Naive thymus-derived CD4-positive, alpha-beta T cell (primary cell): Measurements from ENCODE around the gene KIF16B. TPM values are rescaled to one million over a fixed set of nuclear protein-coding genes. Genes with fewer than 3 reads are reported as not detected.
A peak's percentile ranks its signal among the peaks of the same experiment; 100 is the strongest.

Experiments
- ATAC-seq: fragments of 150-1000 bp; cut with Tn5 transposase; 2 replicates; pipeline ENCODE4 v1.10.0; 2021; ENCODE audit warnings: mild to moderate bottlenecking, moderate library complexity
- CTCF ChIA-PET: fragments of 350-600 bp; sonication (Branson Sonifier 250); formaldehyde crosslinking; loops from one replicate; lab custom pipeline; 2021; ENCODE audit warnings: antibody characterized with exemption; lab: Charles Lee
- POLR2A ChIA-PET: fragments of 350-600 bp; sonication (Branson Sonifier 250); formaldehyde crosslinking; loops from one replicate; lab custom pipeline; 2021; ENCODE audit warnings: antibody characterized with exemption, inconsistent platforms; lab: Charles Lee
- DNase-seq, 9 donors: peaks; one replicate each; pipeline versions ENCODE4 v3.0.0 to v3.0.0-alpha.2; 2020 to 2022; ENCODE audit warnings: mixed read lengths in 1 of 9
- H3K27ac ChIP-seq: one replicate; pipeline ENCODE4 v1.7.0; 2013; ENCODE audit warnings: mild to moderate bottlenecking, low read depth, low read length, moderate library complexity
- H3K27me3 ChIP-seq, 2 donors: one replicate each; pipeline ENCODE4 v1.7.0; 2013; ENCODE audit warnings: low read length in 2 of 2, mild to moderate bottlenecking in 2 of 2, moderate library complexity in 2 of 2; ENCODE audit not compliant: control insufficient read depth in 2 of 2, insufficient read depth in 2 of 2
- H3K36me3 ChIP-seq, 3 experiments: 1 replicate in 2 of 3; 2 replicates in 1 of 3; pipeline ENCODE4 v1.7.0; 2013; ENCODE audit warnings: low read length in 3 of 3, mild to moderate bottlenecking in 3 of 3, moderate library complexity in 1 of 3; ENCODE audit not compliant: insufficient read depth in 3 of 3, control insufficient read depth in 2 of 3
- H3K4me1 ChIP-seq, 2 donors: one replicate each; pipeline ENCODE4 v1.7.0; 2013; ENCODE audit warnings: low read length in 2 of 2, mild to moderate bottlenecking in 2 of 2, moderate library complexity in 1 of 2; ENCODE audit not compliant: control insufficient read depth in 2 of 2, insufficient read depth in 2 of 2
- H3K4me3 ChIP-seq: 2 replicates; pipeline ENCODE4 v1.7.0; 2013; ENCODE audit warnings: mild to moderate bottlenecking, low read length
- H3K9me3 ChIP-seq, 3 experiments: 1 replicate in 2 of 3; 2 replicates in 1 of 3; pipeline ENCODE4 v1.7.0; 2013; ENCODE audit warnings: low read length in 3 of 3; ENCODE audit not compliant: control insufficient read depth in 2 of 3
- H3K27ac Mint-ChIP-seq, 9 donors: one replicate each; pipeline ENCODE4 v1.8.0; 2020 to 2022; ENCODE audit warnings: mixed read lengths in 9 of 9, mild to moderate bottlenecking in 8 of 9, moderate library complexity in 5 of 9, inconsistent platforms in 2 of 9
- H3K27me3 Mint-ChIP-seq, 5 donors: one replicate each; pipeline ENCODE4 v1.8.0; 2021 to 2022; ENCODE audit warnings: mixed read lengths in 5 of 5, mild to moderate bottlenecking in 1 of 5
- H3K36me3 Mint-ChIP-seq, 5 donors: one replicate each; pipeline ENCODE4 v1.8.0; 2020 to 2022; ENCODE audit warnings: mixed read lengths in 5 of 5, mild to moderate bottlenecking in 3 of 5, inconsistent platforms in 1 of 5
- H3K4me1 Mint-ChIP-seq, 7 donors: one replicate each; pipeline ENCODE4 v1.8.0; 2020 to 2022; ENCODE audit warnings: mixed read lengths in 7 of 7, mild to moderate bottlenecking in 3 of 7, inconsistent platforms in 1 of 7
- H3K4me3 Mint-ChIP-seq, 10 donors: one replicate each; pipeline ENCODE4 v1.8.0; 2020 to 2022; ENCODE audit warnings: mild to moderate bottlenecking in 10 of 10, mixed read lengths in 10 of 10, moderate library complexity in 6 of 10, inconsistent platforms in 2 of 10
- H3K9me3 Mint-ChIP-seq, 11 donors: one replicate each; pipeline ENCODE4 v1.8.0; 2020 to 2022; ENCODE audit warnings: mixed read lengths in 11 of 11, mild to moderate bottlenecking in 4 of 11, inconsistent platforms in 1 of 11, moderate library complexity in 1 of 11
- intact Hi-C, 2 donors: fragments of 100-400 bp; cut with micrococcal nuclease; formaldehyde crosslinking; loops; one replicate each; pipeline ENCODE4 v1.15.1; 2023
- polyA plus RNA-seq, 2 donors: library from polyadenylated mRNA; unstranded; fragments of 300-500 nt; fragmentation: Illumina TruSeq; gene quantifications; one replicate each; pipeline ENCODE4 v1.2.3, GENCODE V29; 2021
- total RNA-seq, 6 experiments: library from RNA in 5 of 6; stranded (reverse) in 5 of 6; gene quantifications; 1 replicate in 5 of 6; 2 replicates in 1 of 6; pipeline ENCODE4 v1.2.3 and lab custom pipeline; 2021 to 2026

The KIF16B gene
- total and polyA plus RNA-seq, 7 experiments from 2014 or later: 6.0 to 13.7 (median 10.3) TPM

DNA sequence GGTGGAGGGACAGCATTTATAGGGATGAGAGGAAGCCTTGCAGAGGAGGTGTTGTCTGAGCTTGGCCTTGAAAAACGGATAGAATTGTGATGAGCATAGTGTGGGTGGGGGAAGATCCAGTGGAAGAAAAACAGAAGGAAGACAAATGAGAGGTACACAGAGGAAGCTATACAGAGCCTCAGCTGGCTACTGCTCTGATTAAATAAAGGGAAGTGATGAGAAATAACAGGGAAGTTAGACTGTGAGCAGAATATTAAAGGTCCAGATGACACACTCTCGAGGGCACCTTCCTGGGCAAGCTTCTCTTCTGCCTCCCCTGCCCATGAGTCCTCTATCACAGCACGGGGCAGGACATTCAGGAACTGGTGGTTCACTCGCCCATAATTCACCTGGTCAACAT lies 182.3 kb downstream of the KIF16B start:
- Histone ChIP-seq H3K4me1 (no peaks in the 10 kb centered on the region), H3K9me3 (no peaks in the 10 kb centered on the region), H3K27ac (no peak overlapping the region), H3K36me3 (no peaks in the 10 kb centered on the region), H3K27me3 (no peaks in the 10 kb centered on the region), H3K4me3 (no peak overlapping the region)
- intact Hi-C loops: no loop called here
- peak; percentile 78 for ATAC-seq
- POLR2A ChIA-PET: no interaction called here
- Mint-ChIP-seq H3K4me1 (peaks cover 0 to 3% (median 0%) of the 10 kb centered on the region in 7 donors), H3K36me3 (peaks cover 7 to 51% (median 42%) of the 10 kb centered on the region in 5 donors), H3K9me3 (peaks cover 0 to 4% (median 0%) of the 10 kb centered on the region in 11 donors), H3K4me3 (no peak overlapping the region), H3K27me3 (no peaks in the 10 kb centered on the region), H3K27ac (no peak overlapping the region)
- CTCF ChIA-PET: no interaction called here
- no peak for DNase-seq

DNA sequence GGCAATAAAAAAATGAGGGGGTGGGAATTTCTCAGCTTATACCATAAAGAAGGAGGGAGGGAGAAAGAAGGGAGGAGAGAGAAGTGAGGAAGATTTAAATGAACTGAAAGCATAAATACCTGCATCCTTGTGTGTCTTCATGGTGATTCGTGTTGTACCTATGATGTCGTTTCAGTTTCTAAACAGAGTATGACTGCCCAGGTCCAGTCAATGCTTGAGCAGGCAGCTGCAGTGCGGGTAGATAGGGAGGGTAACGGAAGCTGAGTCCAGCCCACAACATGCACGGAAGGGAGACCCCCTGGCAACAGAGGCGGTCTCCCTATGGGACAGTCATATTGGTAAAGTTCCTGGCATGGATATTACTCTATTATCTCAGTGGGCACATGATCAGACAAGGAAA lies 184.5 kb downstream of the KIF16B start:
- no peaks in the 10 kb centered on the region for H3K4me1 ChIP-seq
- Mint-ChIP-seq H3K4me3 (no peak overlapping the region), H3K9me3 (peaks cover 0 to 4% (median 0%) of the 10 kb centered on the region in 11 donors), H3K27ac (no peak overlapping the region), H3K36me3 (peaks cover 9 to 51% (median 39%) of the 10 kb centered on the region in 5 donors), H3K4me1 (peaks cover 0 to 3% (median 0%) of the 10 kb centered on the region in 7 donors), H3K27me3 (no peaks in the 10 kb centered on the region)
- H3K4me3 ChIP-seq: no peak overlapping the region
- H3K27me3 ChIP-seq: no peaks in the 10 kb centered on the region
- ChIA-PET POLR2A (no interaction called here), CTCF (no interaction called here)
- H3K9me3 ChIP-seq: no peaks in the 10 kb centered on the region
- intact Hi-C loops: no loop called here
- no peak overlapping the region for H3K27ac ChIP-seq
- DNase-seq: no peak
- peaks cover 0 to 4% (median 0%) of the 10 kb centered on the region in 3 experiments for H3K36me3 ChIP-seq
- no peak for ATAC-seq

DNA sequence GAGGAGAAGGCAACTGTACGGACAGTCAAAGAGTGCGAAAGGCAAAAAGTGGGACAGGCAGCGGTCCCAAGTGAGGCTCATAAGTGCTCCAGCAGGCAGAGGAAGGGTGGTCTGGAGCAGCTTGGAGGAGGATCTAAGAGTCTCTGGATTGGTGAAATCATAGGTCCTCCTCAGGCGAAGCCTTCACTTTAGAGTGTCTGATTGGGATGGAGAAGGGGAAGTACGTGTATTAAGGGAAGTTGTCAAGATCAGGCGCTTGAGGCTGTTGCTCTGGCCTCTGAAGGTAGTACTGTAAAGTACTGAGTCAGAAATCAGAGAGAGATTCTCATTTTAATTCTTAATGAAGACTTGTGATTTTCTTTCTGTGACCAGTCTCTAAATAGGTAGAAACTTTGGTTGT lies 185.6 kb downstream of the KIF16B start:
- Mint-ChIP-seq H3K4me3 (no peak overlapping the region), H3K4me1 (peaks cover 0 to 3% (median 0%) of the 10 kb centered on the region in 7 donors), H3K27ac (no peak overlapping the region), H3K36me3 (peaks cover 9 to 44% (median 33%) of the 10 kb centered on the region in 5 donors), H3K9me3 (peaks cover 0 to 4% (median 0%) of the 10 kb centered on the region in 11 donors), H3K27me3 (no peaks in the 10 kb centered on the region)
- Histone ChIP-seq H3K27ac (no peak overlapping the region), H3K4me3 (no peak overlapping the region), H3K4me1 (no peaks in the 10 kb centered on the region), H3K36me3 (peaks cover 0 to 4% (median 0%) of the 10 kb centered on the region in 3 experiments), H3K9me3 (no peaks in the 10 kb centered on the region), H3K27me3 (no peaks in the 10 kb centered on the region)
- POLR2A ChIA-PET: no interaction called here
- CTCF ChIA-PET: no interaction called here
- ATAC-seq (peak; percentile 53), DNase-seq (no peak)
- intact Hi-C loops: no loop called here

DNA sequence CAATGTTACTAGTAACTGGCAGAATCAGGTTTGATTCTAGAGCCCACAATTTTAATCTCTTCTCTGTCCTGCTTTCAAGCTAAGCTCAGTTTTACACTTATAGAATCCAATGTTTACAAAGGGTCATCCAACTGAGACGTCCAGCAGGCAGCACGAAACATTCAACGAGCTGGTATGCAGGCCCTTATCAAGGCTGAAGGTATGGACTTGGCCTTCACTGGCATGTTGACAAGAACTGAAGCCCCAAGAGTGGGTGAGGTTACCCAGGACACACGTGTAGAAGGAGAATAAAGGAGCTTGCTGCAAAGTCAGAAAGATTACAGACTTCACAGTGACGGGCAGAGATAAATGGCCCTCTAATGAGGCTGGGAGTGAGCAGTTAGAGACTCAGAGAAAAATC lies 187.4 kb downstream of the KIF16B start:
- no peaks in the 10 kb centered on the region for H3K27me3 ChIP-seq
- H3K4me3 Mint-ChIP-seq: no peak overlapping the region
- H3K4me1 Mint-ChIP-seq: no peaks in the 10 kb centered on the region
- H3K4me3 ChIP-seq: no peak overlapping the region
- ChIA-PET CTCF (no interaction called here), POLR2A (no interaction called here)
- H3K27me3 Mint-ChIP-seq: no peaks in the 10 kb centered on the region
- no peaks in the 10 kb centered on the region for H3K4me1 ChIP-seq
- intact Hi-C loops: no loop called here
- DNase-seq (no peak), ATAC-seq (no peak)
- peaks cover 4 to 39% (median 26%) of the 10 kb centered on the region in 5 donors for H3K36me3 Mint-ChIP-seq
- H3K36me3 ChIP-seq: peaks cover 0 to 4% (median 0%) of the 10 kb centered on the region in 3 experiments
- no peaks in the 10 kb centered on the region for H3K9me3 ChIP-seq
- no peak overlapping the region for H3K27ac ChIP-seq
- H3K9me3 Mint-ChIP-seq: peaks cover 0 to 3% (median 0%) of the 10 kb centered on the region in 11 donors
- H3K27ac Mint-ChIP-seq: no peak overlapping the region

DNA sequence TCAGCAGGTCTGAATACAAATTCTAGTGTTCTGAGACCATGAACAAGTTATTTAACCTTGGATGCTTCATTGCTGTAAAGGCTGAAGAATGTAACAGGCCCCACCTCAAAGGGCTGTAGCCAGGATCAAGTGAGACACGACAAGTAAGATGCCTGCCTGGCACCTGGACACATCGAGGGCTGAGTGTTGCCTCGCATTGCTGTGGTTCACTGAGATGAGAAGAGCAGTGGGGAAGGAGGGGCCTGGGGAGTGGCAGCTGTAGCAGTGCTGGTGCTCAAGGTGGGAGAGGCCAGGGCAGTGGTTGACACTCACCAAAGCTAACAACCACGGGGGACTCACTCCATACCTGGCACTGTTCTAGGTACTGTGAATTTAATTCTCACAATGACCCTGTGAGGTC lies 187.8 kb downstream of the KIF16B start:
- Mint-ChIP-seq H3K4me1 (no peaks in the 10 kb centered on the region), H3K4me3 (no peak overlapping the region), H3K9me3 (no peaks in the 10 kb centered on the region), H3K27me3 (no peaks in the 10 kb centered on the region), H3K36me3 (peaks cover under 1 to 39% (median 22%) of the 10 kb centered on the region in 5 donors), H3K27ac (no peak overlapping the region)
- intact Hi-C loops: no loop called here
- Histone ChIP-seq H3K9me3 (no peaks in the 10 kb centered on the region), H3K4me3 (no peak overlapping the region), H3K27ac (no peak overlapping the region), H3K27me3 (no peaks in the 10 kb centered on the region), H3K4me1 (no peaks in the 10 kb centered on the region), H3K36me3 (peaks cover 0 to 8% (median 0%) of the 10 kb centered on the region in 3 experiments)
- POLR2A ChIA-PET: no interaction called here
- CTCF ChIA-PET: no interaction called here
- ATAC-seq (no peak), DNase-seq (no peak)

DNA sequence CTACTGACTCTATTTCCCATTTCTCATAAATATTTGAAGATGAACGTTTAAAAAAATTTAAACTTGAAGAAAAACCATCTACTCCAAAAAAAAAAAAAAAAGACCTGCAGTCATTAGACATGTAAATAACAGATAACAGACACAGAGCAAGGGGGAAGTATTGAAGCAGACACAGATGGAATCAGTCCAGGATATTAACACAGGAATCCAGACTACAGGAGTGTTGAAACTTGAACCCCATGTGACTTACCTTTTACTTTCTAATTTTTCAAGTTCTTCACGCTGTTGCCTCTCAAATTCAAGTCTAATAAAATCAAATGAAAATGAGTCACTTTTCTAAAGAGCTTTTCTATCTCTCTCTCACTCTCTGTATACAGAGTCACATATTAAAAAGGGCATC lies 191.8 kb downstream of the KIF16B start:
- Mint-ChIP-seq H3K27me3 (no peaks in the 10 kb centered on the region), H3K27ac (no peak overlapping the region), H3K4me1 (peaks cover 0 to 7% (median 0%) of the 10 kb centered on the region in 7 donors), H3K9me3 (peaks cover 0 to 2% (median 0%) of the 10 kb centered on the region in 11 donors), H3K36me3 (peaks cover 5 to 60% (median 27%) of the 10 kb centered on the region in 5 donors), H3K4me3 (no peak overlapping the region)
- H3K27ac ChIP-seq: no peak overlapping the region
- CTCF ChIA-PET: no interaction called here
- intact Hi-C loops: no loop called here
- POLR2A ChIA-PET: no interaction called here
- peaks cover 0 to 27% (median 0%) of the 10 kb centered on the region in 3 experiments for H3K36me3 ChIP-seq
- no peak overlapping the region for H3K4me3 ChIP-seq
- no peak for DNase-seq
- H3K27me3 ChIP-seq: no peaks in the 10 kb centered on the region
- no peak for ATAC-seq
- no peaks in the 10 kb centered on the region for H3K9me3 ChIP-seq
- no peaks in the 10 kb centered on the region for H3K4me1 ChIP-seq

DNA sequence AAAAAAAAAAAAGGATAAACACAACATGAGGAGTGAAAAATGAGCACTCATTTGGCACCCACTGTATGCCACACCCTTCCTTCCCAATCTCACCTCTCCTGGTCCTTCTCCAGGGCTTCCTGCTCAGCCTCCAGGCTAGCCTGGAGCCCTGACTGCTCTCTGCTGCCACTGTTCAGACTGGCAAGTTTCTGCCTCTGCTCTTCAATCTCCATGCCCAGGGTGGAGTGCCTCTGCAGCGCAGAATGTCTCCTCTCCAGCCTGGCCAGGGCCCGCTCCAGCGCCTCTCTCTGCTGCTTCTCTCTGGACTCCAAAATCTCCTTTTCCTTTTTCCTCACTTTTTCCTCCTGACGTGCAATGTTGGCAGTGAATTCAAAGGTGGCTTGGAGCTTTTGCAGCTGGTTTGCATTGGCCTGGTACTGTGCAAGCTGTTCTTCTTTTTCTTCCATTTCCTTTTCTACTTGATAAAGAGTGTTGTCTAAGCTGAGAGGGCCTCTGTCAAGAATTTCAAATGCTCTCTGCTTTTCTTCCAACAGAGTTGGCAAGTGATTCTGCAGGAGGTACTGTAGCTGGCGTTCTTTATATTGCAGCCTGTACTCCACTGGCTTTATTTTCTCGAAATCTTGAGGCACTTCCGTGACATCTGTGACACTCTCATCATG lies 194.4 kb downstream of the KIF16B start:
- Mint-ChIP-seq H3K9me3 (peaks cover 0 to 5% (median 0%) of the 10 kb centered on the region in 11 donors), H3K27me3 (no peaks in the 10 kb centered on the region), H3K4me3 (no peak overlapping the region), H3K27ac (no peak overlapping the region), H3K36me3 (peaks cover 10 to 72% (median 44%) of the 10 kb centered on the region in 5 donors), H3K4me1 (peaks cover 0 to 7% (median 0%) of the 10 kb centered on the region in 7 donors)
- no peak for ATAC-seq
- no peaks in the 10 kb centered on the region for H3K9me3 ChIP-seq
- no peak for DNase-seq
- H3K27ac ChIP-seq: no peak overlapping the region
- intact Hi-C loops: no loop called here
- no peaks in the 10 kb centered on the region for H3K4me1 ChIP-seq
- ChIA-PET CTCF (no interaction called here), POLR2A (no interaction called here)
- H3K4me3 ChIP-seq: no peak overlapping the region
- no peaks in the 10 kb centered on the region for H3K27me3 ChIP-seq
- peaks cover 0 to 35% (median 0%) of the 10 kb centered on the region in 3 experiments for H3K36me3 ChIP-seq
